TTC549 (cell line): ENCODE results near the gene MAGEC1.
"Not testable (repeated sequence)": the region's sequence is repeated elsewhere in the genome, so short reads cannot be mapped to it uniquely, and the experiment has no call there.

Experiments used
- FAIRE-seq: peaks from 2 replicates; lab custom pipeline; 2012; peaks lifted over from hg19 to GRCh38; lab: Jason Lieb, UNC

Gene MAGEC1

GRCh38 chrX:141903400-141904155, at the start of gene MAGEC1:
Gene MAGEC1, plus strand, starts transcription at chrX:141903894. Its CDS starts 1,179 bp downstream, at chrX:141905073.
- FAIRE-seq, result no peak

GRCh38 chrX:141857479-141857878, 46.2 kb upstream of the MAGEC1 start:
- no peak for FAIRE-seq

GRCh38 chrX:141879616-141880015, 24.1 kb upstream of the MAGEC1 start:
- FAIRE-seq, result no peak

GRCh38 chrX:141888811-141889210, 14.9 kb upstream of the MAGEC1 start:
- FAIRE-seq, result not testable (repeated sequence)

GRCh38 chrX:141894733-141895132, 9.0 kb upstream of the MAGEC1 start:
- no peak for FAIRE-seq

GRCh38 chrX:141897690-141898089, 6.0 kb upstream of the MAGEC1 start:
- FAIRE-seq, result no peak

- FAIRE-seq, result no peak
Measured at GRCh38 chrX:141902366-141902765, 1.3 kb upstream of the MAGEC1 start.

- FAIRE-seq, result no peak
Measured at GRCh38 chrX:141904262-141904661, 568 bp downstream of the MAGEC1 start.

- no peak for FAIRE-seq
Measured at GRCh38 chrX:141917801-141918200, 14.1 kb downstream of the MAGEC1 start.

- FAIRE-seq, result no peak
Measured at GRCh38 chrX:141924293-141924692, 20.6 kb downstream of the MAGEC1 start.

- FAIRE-seq, result no peak
Measured at GRCh38 chrX:141928432-141928831, 24.7 kb downstream of the MAGEC1 start.

- no peak for FAIRE-seq
Measured at GRCh38 chrX:141934059-141934641, 30.5 kb downstream of the MAGEC1 start.

GRCh38 chrX:141935645-141936044, 32.0 kb downstream of the MAGEC1 start:
- FAIRE-seq, result no peak

- no peak for FAIRE-seq
Measured at GRCh38 chrX:141936080-141936479, 32.4 kb downstream of the MAGEC1 start.

- FAIRE-seq, result no peak
Measured at GRCh38 chrX:141941234-141941633, 37.5 kb downstream of the MAGEC1 start.

- FAIRE-seq, result no peak
Measured at GRCh38 chrX:141945426-141945825, 41.7 kb downstream of the MAGEC1 start.

- FAIRE-seq, result no peak
Measured at GRCh38 chrX:141947350-141947749, 43.7 kb downstream of the MAGEC1 start.

GRCh38 chrX:141952603-141953002, 48.9 kb downstream of the MAGEC1 start:
- no peak for FAIRE-seq

- no peak for FAIRE-seq
Measured at GRCh38 chrX:141958675-141959074, 55.0 kb downstream of the MAGEC1 start.
